ENCODE results near the gene BATF. TPM values are rescaled to one million over a fixed set of nuclear protein-coding genes. Genes with fewer than 3 reads are reported as not detected.
"Not testable (repeated sequence)": the region's sequence is repeated elsewhere in the genome, so short reads cannot be mapped to it uniquely, and the experiment has no call there.

BATF gene
- not detected in 2 replicates for total RNA-seq (2014; rRNA removed; shearing (Covaris generic))

GRCh38 chr14:75522224-75522982 lies at the start of gene BATF:
Gene BATF (plus strand): TSS chr14:75522469. CDS start chr14:75522683, 214 bp downstream.
- no peak for DNase-seq (ENCODE audit: low read depth)

- not testable (repeated sequence) for DNase-seq (ENCODE audit: low read depth)
Measured at GRCh38 chr14:75474127-75474526, 48.1 kb upstream of the BATF start.

DNA sequence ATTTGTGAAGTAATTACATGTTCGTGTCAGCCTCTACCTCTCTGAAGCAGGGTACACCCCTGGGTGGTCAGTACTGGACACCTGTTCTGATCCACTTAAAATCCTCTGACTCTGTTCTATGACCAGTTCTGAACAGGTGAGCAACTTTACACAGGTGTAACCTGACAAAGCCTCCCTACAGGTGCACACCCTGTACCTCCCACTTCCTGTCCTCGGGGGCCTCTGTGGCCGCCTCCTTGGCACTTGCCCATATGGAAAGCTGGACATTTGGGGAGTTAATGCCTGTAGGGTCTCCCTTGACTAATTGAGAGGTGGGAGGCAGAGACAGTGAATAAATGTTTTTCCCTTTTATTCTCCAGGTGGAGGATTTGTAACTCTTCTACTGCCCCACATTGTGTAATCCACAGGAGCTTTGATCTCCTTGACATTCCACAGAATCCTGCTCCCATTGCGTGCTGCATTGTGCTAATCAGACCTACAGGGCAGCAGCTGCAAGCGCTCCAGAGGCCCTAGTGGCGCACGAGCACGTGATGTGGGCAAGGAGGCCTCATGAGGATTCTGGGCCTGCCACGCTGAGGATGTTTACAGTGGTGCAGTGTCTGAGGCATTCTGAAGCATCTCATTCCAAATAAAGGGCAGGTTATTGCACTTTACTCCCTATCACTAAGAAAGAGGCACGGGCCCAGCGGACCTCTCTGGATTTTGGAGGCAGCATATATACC lies 45.8 kb upstream of the BATF start:
- DNase-seq (ENCODE audit: low read depth) = no peak

GRCh38 chr14:75477881-75478280 lies 44.4 kb upstream of the BATF start:
- DNase-seq (ENCODE audit: low read depth) = no peak

DNA sequence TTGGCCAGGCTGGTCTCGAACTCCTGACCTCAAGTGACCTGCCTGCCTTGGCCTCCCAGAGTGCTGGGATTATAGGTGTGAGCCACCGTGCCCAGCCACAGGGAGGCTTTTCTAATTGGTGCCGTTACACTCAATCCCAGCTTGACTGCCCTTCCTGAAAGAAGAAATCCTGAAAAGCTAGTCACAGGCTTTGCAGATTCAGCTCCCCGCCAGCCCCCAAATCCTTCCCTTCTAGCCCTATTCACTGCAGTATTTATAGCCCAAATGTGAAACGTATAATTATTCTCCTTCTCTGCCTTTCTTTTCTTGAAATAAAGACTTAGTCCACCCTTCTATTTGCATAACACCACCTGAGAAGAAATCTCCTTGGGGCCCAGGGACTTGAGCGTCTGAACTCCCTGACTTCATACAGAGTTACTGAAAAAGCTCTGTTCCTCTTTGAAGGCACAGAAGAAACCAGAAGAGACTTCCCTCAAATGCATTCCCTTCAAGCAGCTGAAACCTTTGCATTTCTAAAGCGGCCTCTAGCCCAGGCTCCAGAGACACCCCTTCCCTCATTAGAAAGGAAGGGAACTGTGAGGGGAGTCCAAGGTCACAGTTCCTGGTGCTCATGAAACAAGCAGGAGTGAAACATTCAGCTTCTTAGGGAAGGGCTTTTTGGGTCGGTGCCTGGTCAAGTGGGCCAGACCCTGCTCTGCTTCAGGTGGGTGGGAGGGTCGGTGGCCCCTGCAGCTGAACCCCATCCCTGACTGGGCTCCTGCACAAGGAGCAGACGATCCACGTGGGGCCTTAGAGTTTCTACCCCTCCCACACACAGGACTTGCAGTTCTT lies 42.3 kb upstream of the BATF start:
- no peak for DNase-seq (ENCODE audit: low read depth)

GRCh38 chr14:75482366-75482765 lies 39.9 kb upstream of the BATF start:
- DNase-seq (ENCODE audit: low read depth) = no peak

GRCh38 chr14:75484711-75485429 lies 37.4 kb upstream of the BATF start:
- no peak for DNase-seq (ENCODE audit: low read depth)

DNA sequence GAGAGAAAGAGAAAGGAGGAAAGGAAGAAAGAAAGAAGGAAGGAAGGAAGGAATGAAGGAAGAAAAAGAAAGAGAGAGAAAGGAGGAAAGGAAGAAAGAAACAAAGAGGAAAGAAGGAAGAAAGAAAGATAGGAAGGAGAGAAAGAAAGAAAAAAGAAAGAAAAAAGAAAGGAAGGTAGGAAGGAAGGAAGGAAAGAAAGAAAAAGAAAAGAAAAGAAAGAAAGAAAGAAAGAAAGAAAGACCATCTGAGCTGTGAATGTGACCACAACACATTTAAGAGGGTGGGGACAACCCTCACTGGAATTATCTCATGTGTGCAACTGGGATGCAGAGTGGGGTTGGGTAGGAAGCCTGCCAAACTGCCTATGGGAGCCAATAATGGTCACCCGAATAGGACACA lies 36.0 kb upstream of the BATF start:
- DNase-seq (ENCODE audit: low read depth) = no peak

- no peak for DNase-seq (ENCODE audit: low read depth)
Measured at GRCh38 chr14:75487155-75487671, 35.1 kb upstream of the BATF start.

GRCh38 chr14:75489480-75489837 lies 32.8 kb upstream of the BATF start:
- no peak for DNase-seq (ENCODE audit: low read depth)

DNA sequence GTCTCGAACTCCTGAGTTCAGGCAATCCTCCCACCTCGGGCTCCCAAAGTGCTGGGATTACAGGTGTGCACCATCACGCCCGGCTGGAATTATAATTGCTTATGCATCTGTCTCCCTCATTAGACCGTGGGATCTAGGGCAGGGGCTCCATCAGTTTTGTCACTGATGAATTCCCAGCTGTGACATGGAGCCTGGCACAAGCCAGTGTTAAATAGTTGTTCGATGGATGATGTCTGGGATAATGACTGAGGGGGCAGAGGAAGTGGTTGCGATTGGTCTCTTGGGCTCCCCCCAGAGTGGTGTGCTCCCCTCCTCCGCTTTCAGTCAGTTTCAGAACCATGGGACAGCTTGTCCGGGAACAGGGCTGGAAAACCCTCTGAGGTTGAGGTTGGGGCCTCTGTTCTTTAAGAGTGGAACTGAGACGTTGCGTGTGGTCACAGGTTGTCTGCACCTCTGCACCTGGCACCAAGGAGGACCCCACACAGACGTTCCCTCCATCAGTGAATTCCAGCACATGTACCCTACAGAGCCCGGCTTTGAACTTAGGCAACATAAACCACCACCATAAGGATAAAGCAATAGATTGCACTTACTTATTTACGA lies 30.8 kb upstream of the BATF start:
- no peak for DNase-seq (ENCODE audit: low read depth)

DNA sequence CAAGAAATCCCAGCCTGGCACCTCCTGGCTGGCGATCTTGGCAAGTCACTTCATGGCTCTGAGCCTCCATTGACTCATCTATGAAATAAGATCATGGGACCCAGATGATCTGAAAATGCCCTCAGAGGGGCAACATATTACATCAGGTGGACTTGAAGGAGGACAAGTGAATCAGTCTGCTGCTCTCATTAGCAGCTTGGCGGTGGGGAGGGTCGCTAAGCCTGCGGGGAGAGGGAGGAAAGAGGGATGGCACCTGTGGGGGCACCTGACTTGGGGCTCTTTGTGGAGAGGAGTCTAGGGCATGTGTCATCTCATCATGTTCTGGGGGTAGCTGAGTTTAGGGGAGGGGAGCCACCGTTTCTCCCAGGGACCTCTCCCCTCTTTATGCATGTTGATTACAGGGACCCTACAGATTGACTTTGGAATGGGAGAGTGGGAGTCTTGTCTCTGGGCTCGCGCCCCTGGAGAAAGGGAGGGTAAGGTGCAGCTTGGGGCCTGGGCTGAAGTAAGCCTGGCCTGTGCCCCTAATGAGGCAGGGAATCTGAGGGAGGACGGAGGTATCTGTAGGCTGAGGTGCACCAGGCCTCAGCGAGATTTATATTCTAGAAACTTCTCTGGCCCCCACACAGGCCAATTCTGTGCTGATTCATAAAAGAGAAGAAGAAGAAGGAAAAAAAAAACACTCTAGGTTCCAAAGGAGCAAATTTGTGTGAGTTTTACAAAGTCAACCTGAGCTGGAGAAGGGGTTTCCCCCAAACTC lies 29.3 kb upstream of the BATF start:
- DNase-seq (ENCODE audit: low read depth) = no peak

- DNase-seq (ENCODE audit: low read depth) = no peak
Measured at GRCh38 chr14:75493592-75494087, 28.6 kb upstream of the BATF start.

GRCh38 chr14:75494896-75495295 lies 27.4 kb upstream of the BATF start:
- peak; percentile 50 for DNase-seq (ENCODE audit: low read depth)

- DNase-seq (ENCODE audit: low read depth) = no peak
Measured at GRCh38 chr14:75495399-75495798, 26.9 kb upstream of the BATF start.

- DNase-seq (ENCODE audit: low read depth) = no peak
Measured at GRCh38 chr14:75495882-75496281, 26.4 kb upstream of the BATF start.

DNA sequence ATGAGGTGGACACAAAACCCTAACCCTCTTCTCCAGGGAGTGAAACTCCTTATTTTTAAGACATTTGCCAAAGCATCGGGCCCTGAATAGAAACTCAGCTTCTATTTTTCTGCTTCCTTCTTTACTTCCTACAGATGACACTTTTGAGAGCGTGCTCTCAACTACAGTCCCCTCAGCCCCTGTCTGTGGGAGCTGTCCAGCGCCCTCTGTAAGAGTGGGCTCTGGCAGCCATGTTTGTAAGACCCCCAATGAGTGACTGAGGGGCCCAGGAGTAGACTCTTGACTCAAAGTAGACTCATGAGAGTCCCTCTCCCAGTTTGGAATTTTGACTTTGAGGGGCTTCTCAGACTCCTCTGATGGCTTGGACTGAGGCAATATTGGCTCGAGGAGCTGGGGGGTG lies 25.5 kb upstream of the BATF start:
- no peak for DNase-seq (ENCODE audit: low read depth)

GRCh38 chr14:75497191-75497590 lies 25.1 kb upstream of the BATF start:
- DNase-seq (ENCODE audit: low read depth) = no peak

DNA sequence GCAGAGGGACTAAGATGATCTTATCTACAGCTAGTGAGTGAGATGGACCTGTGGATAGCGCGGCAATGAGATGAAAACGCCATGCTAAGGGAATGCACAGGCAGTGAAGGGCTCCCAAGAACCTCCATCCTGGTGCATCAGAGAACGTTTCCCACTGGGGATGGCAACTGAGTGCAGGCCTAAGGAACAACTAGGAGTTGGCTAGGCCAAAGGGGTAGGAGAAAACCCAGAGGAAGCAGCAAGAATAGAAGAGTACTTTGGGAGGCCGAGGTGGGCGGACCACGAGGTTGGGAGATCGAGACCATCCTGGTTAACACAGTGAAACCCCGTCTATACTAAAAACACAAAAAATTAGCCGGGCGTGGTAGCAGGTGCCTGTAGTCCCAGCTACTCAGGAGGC lies 24.6 kb upstream of the BATF start:
- no peak for DNase-seq (ENCODE audit: low read depth)
